Measurements from ENCODE around the gene ROBO3.

- TF ChIP-seq CTCF (IDR thresholded peaks at IDR 0.05) (no peak), ZFX (IDR thresholded peaks at IDR 0.05; ENCODE audit: borderline replicate concordance) (no peak)
Observed at GRCh38 chr11:124886476-124886875, 21.2 kb downstream of the ROBO3 start.

All from 22Rv1 (cell line).